GM18868 (cell line): Measurements from ENCODE around the gene CMBL.

Experiments
- ATAC-seq: cut with Tn5 transposase; IDR thresholded peaks from one replicate; pipeline ENCODE4 v1.9.1; 2021; ENCODE audit warnings: mild to moderate bottlenecking, moderate library complexity; ENCODE audit not compliant: unreplicated experiment

Gene CMBL

GRCh38 chr5:10333154-10334006, 25.7 kb upstream of the CMBL start:
- ATAC-seq = peak; percentile 59

GRCh38 chr5:10332301-10332700, 24.6 kb upstream of the CMBL start:
- no peak for ATAC-seq

GRCh38 chr5:10331341-10331796, 23.7 kb upstream of the CMBL start:
- no peak for ATAC-seq

- ATAC-seq = no peak
These were observed 23.0 kb upstream of the CMBL start for GRCh38 chr5:10330511-10331230.

- ATAC-seq = no peak
These were observed 22.2 kb upstream of the CMBL start for GRCh38 chr5:10329820-10330481.

- ATAC-seq = no peak
These were observed 21.7 kb upstream of the CMBL start for GRCh38 chr5:10329446-10329819.

GRCh38 chr5:10328323-10328722, 20.6 kb upstream of the CMBL start:
- no peak for ATAC-seq

GRCh38 chr5:10324518-10325370, 17.0 kb upstream of the CMBL start:
- ATAC-seq = no peak

GRCh38 chr5:10323588-10324488, 16.1 kb upstream of the CMBL start:
- peak; percentile 80 for ATAC-seq

- ATAC-seq = no peak
These were observed 14.2 kb upstream of the CMBL start for GRCh38 chr5:10321882-10322281.

GRCh38 chr5:10320793-10321192, 13.1 kb upstream of the CMBL start:
- ATAC-seq = no peak

- ATAC-seq = no peak
These were observed 11.6 kb upstream of the CMBL start for GRCh38 chr5:10319202-10319851.

GRCh38 chr5:10317825-10318682, 10.4 kb upstream of the CMBL start:
- peak; percentile 69 for ATAC-seq

- no peak for ATAC-seq
These were observed 8.3 kb upstream of the CMBL start for GRCh38 chr5:10315824-10316509.

- ATAC-seq = no peak
These were observed 7.5 kb upstream of the CMBL start for GRCh38 chr5:10315201-10315600.

GRCh38 chr5:10311595-10312425, 4.1 kb upstream of the CMBL start:
- ATAC-seq = no peak
